Hepatocyte (in vitro differentiated cells): ENCODE results near the gene CHN2. TPM values are rescaled to one million over a fixed set of nuclear protein-coding genes. Genes with fewer than 3 reads are reported as not detected.

Experiments used
- DNase-seq: peaks from one replicate; pipeline ENCODE4 v3.0.0-alpha.2; 2016; ENCODE audit warnings: low spot score
- H2AFZ ChIP-seq: fragments of 200-600 bp; sonication (generic); 2 replicates; pipeline ENCODE4 v1.6.0; 2016; ENCODE audit warnings: antibody characterized with exemption, mild to moderate bottlenecking
- H3K27ac ChIP-seq: fragments of 200-600 bp; sonication (generic); 2 replicates; pipeline ENCODE4 v1.5.1; 2016; ENCODE audit warnings: mild to moderate bottlenecking
- H3K27me3 ChIP-seq: fragments of 200-600 bp; sonication (generic); 2 replicates; pipeline ENCODE4 v1.6.1; 2016
- H3K36me3 ChIP-seq: fragments of 200-600 bp; sonication (generic); replicated peaks from 2 replicates; pipeline ENCODE4 v1.5.1; 2016; ENCODE audit warnings: low read depth; ENCODE audit not compliant: insufficient read depth
- H3K4me1 ChIP-seq: fragments of 200-600 bp; sonication (generic); 2 replicates; pipeline ENCODE4 v1.5.1; 2016; ENCODE audit warnings: mild to moderate bottlenecking, moderate library complexity; ENCODE audit not compliant: insufficient read depth
- H3K4me2 ChIP-seq: fragments of 200-600 bp; sonication (generic); 2 replicates; pipeline ENCODE4 v1.6.0; 2016
- H3K4me3 ChIP-seq: fragments of 200-600 bp; sonication (generic); 2 replicates; pipeline ENCODE4 v1.5.1; 2016; ENCODE audit warnings: mild to moderate bottlenecking
- H3K79me2 ChIP-seq: fragments of 200-600 bp; sonication (generic); 2 replicates; pipeline ENCODE4 v1.6.0; 2017; ENCODE audit warnings: mild to moderate bottlenecking
- H3K9me2 ChIP-seq: fragments of 200-600 bp; sonication (generic); replicated peaks from 2 replicates; pipeline ENCODE4 v1.6.0; 2017; ENCODE audit warnings: mild to moderate bottlenecking; ENCODE audit not compliant: insufficient read depth
- H3K9me3 ChIP-seq: fragments of 200-600 bp; sonication (generic); 2 replicates; pipeline ENCODE4 v1.5.1; 2016; ENCODE audit warnings: low read depth, mild to moderate bottlenecking
- H4K20me1 ChIP-seq: fragments of 200-600 bp; sonication (generic); 2 replicates; pipeline ENCODE4 v1.6.0; 2016; ENCODE audit warnings: mild to moderate bottlenecking; ENCODE audit not compliant: insufficient read depth, poor library complexity, severe bottlenecking
- CTCF ChIP-seq: fragments of 200-600 bp; sonication (generic); IDR thresholded peaks from 2 replicates; pipeline ENCODE4 v1.5.1; 2016; ENCODE audit warnings: antibody characterized with exemption, mild to moderate bottlenecking; ENCODE audit not compliant: poor library complexity
- EZH2 ChIP-seq: fragments of 200-600 bp; sonication (generic); IDR thresholded peaks from 2 replicates; pipeline ENCODE4 v1.6.1; 2016; ENCODE audit warnings: antibody characterized with exemption, mild to moderate bottlenecking, borderline replicate concordance
- EZH2phosphoT487 ChIP-seq: fragments of 200-600 bp; sonication (generic); IDR thresholded peaks from one replicate; pipeline ENCODE4 v1.6.1; 2018; ENCODE audit warnings: antibody characterized with exemption, mild to moderate bottlenecking, low read depth, moderate library complexity; ENCODE audit not compliant: unreplicated experiment, severe bottlenecking
- WGBS: methylation state at CpG from one replicate; pipeline ENCODE4 v1.1.6; 2016; ENCODE audit warnings: low lambda C conversion rate; ENCODE audit errors: missing lambda C conversion rate; 5-methylcytosine and 5-hydroxymethylcytosine counted together
- polyA plus RNA-seq: library from polyadenylated mRNA; unstranded; fragments of >200 nt; fragmentation: Nextera tagmentation; extraction: Ambion mirVana; gene quantifications from 2 replicates; pipeline ENCODE4 v1.2.1, GENCODE V29; 2016
- total RNA-seq: library from RNA; depleted of rRNA; stranded (reverse); fragments of >200 nt; gene quantifications from 2 replicates; pipeline ENCODE4 v1.2.3, GENCODE V29; 2014

Gene CHN2
- total and polyA plus RNA-seq, 2 experiments from 2014 or later, result 8.7 to 12.3 TPM

- Histone ChIP-seq H4K20me1 (no peaks in the 10 kb centered on the region), H3K9me2 (no peaks in the 10 kb centered on the region), H3K4me2 (no peak overlapping the region), H3K9me3 (no peaks in the 10 kb centered on the region), H2AFZ (no peak overlapping the region), H3K4me3 (no peak overlapping the region), H3K27me3 (no peaks in the 10 kb centered on the region), H3K36me3 (no peaks in the 10 kb centered on the region), H3K27ac (no peak overlapping the region), H3K79me2 (no peaks in the 10 kb centered on the region), H3K4me1 (peaks cover 11% of the 10 kb centered on the region)
- no peak for DNase-seq
- TF ChIP-seq CTCF (no peak), EZH2phosphoT487 (no peak), EZH2 (no peak)
- 73% methylated on average over 6 of the region's 6 CpGs for WGBS
Observed at GRCh38 chr7:29230871-29231345, 36.3 kb downstream of the CHN2 start.

- no peak overlapping the region for H3K27ac ChIP-seq
- TF ChIP-seq EZH2 (no peak), CTCF (no peak), EZH2phosphoT487 (no peak)
- H3K9me2 ChIP-seq, result no peaks in the 10 kb centered on the region
- H3K4me3 ChIP-seq, result no peak overlapping the region
- H3K9me3 ChIP-seq, result no peaks in the 10 kb centered on the region
- H4K20me1 ChIP-seq, result no peaks in the 10 kb centered on the region
- no peak for DNase-seq
- WGBS, result 53% methylated on average over 4 of the region's 4 CpGs
- H3K4me2 ChIP-seq, result no peak overlapping the region
- no peaks in the 10 kb centered on the region for H3K79me2 ChIP-seq
- H3K4me1 ChIP-seq, result peaks cover 11% of the 10 kb centered on the region
- no peak overlapping the region for H2AFZ ChIP-seq
- no peaks in the 10 kb centered on the region for H3K36me3 ChIP-seq
- H3K27me3 ChIP-seq, result no peaks in the 10 kb centered on the region
Observed at GRCh38 chr7:29231671-29232232, 37.2 kb downstream of the CHN2 start.

- Histone ChIP-seq H3K27ac (no peak overlapping the region), H3K4me3 (no peak overlapping the region), H2AFZ (no peak overlapping the region), H3K27me3 (no peaks in the 10 kb centered on the region), H3K9me3 (no peaks in the 10 kb centered on the region), H3K4me1 (peaks cover 11% of the 10 kb centered on the region), H4K20me1 (no peaks in the 10 kb centered on the region), H3K9me2 (no peaks in the 10 kb centered on the region), H3K36me3 (no peaks in the 10 kb centered on the region), H3K79me2 (no peaks in the 10 kb centered on the region), H3K4me2 (no peak overlapping the region)
- 75% methylated on average over 2 of the region's 2 CpGs for WGBS
- TF ChIP-seq EZH2 (no peak), CTCF (no peak), EZH2phosphoT487 (no peak)
- DNase-seq, result no peak
Observed at GRCh38 chr7:29234438-29234837, 39.9 kb downstream of the CHN2 start.
